Activated B cell treated with CpG ODN at 0.5 μM for 24 hours (primary cell): Measurements from ENCODE around the gene FXYD7. TPM values are rescaled to one million over a fixed set of nuclear protein-coding genes. Genes with fewer than 3 reads are reported as not detected.

Experiments
- ATAC-seq: fragments of 200-7000 bp; cut with Tn5 transposase; one replicate; pipeline ENCODE4 v1.10.0; 2021; ENCODE audit warnings: low read depth, mild to moderate bottlenecking, moderate library complexity
- CTCF ChIA-PET: fragments of 350-600 bp; sonication (Branson Sonifier 250); formaldehyde crosslinking; loops from one replicate; lab custom pipeline; 2021; ENCODE audit warnings: antibody characterized with exemption; lab: Charles Lee
- POLR2A ChIA-PET: fragments of 350-600 bp; sonication (Branson Sonifier 250); formaldehyde crosslinking; loops from one replicate; lab custom pipeline; 2021; ENCODE audit warnings: antibody characterized with exemption; lab: Charles Lee
- DNase-seq: peaks from one replicate; pipeline ENCODE4 v3.0.0; 2022
- H3K27ac Mint-ChIP-seq: one replicate; pipeline ENCODE4 v1.8.0; 2020; ENCODE audit warnings: mixed read lengths
- H3K27me3 Mint-ChIP-seq: one replicate; pipeline ENCODE4 v1.8.0; 2021; ENCODE audit warnings: mixed read lengths
- H3K36me3 Mint-ChIP-seq: one replicate; pipeline ENCODE4 v1.8.0; 2021; ENCODE audit warnings: low read depth, mixed read lengths
- H3K4me1 Mint-ChIP-seq: one replicate; pipeline ENCODE4 v1.8.0; 2021; ENCODE audit warnings: mixed read lengths
- H3K4me3 Mint-ChIP-seq: one replicate; pipeline ENCODE4 v1.8.0; 2020; ENCODE audit warnings: mild to moderate bottlenecking, mixed read lengths
- H3K9me3 Mint-ChIP-seq: one replicate; pipeline ENCODE4 v1.8.0; 2020; ENCODE audit warnings: mixed read lengths
- CTCF ChIP-seq: fragments of 200-600 bp; IDR thresholded peaks from one replicate; pipeline ENCODE4 v1.8.0; 2022; ENCODE audit warnings: antibody characterized with exemption, mild to moderate bottlenecking
- intact Hi-C: fragments of 100-400 bp; cut with micrococcal nuclease; formaldehyde crosslinking; loops from one replicate; pipeline ENCODE4 v1.15.1; 2024
- total RNA-seq: library from RNA; stranded (reverse); gene quantifications from 2 replicates; pipeline ENCODE4 v1.2.3, GENCODE V29; 2022

FXYD7 gene
- total RNA-seq, 1 donor from 2014 or later, result 3.0 TPM

DNA sequence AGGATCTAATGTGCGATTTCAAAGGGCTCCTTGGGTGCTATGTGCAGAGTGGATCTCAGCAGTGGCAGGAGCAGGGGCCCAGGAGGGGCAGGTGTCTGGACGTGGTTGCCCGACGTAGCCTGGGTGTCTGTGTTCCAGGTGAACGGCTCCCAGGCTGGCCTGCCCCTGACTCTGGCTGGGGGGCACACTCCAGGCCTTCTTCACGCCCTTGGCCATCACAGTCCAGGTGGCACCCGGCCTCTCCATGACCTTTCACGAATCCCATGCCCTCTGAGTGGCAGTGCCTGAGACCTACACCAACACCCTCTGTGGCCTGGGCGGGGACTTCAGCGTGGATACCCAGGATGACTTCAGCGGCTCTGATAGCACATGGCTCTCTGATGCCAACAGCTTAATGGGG, 38.7 kb upstream of the FXYD7 start:
- Mint-ChIP-seq H3K9me3 (no peaks in the 10 kb centered on the region), H3K36me3 (no peaks in the 10 kb centered on the region), H3K27me3 (peaks cover 5% of the 10 kb centered on the region), H3K4me1 (no peaks in the 10 kb centered on the region), H3K27ac (no peak overlapping the region), H3K4me3 (no peak overlapping the region)
- ChIA-PET CTCF (no interaction called here), POLR2A (no interaction called here)
- ATAC-seq (no peak), DNase-seq (no peak)
- intact Hi-C loops, result no loop called here
- TF ChIP-seq CTCF, result no peak

GRCh38 chr19:35105047-35105410, 38.0 kb upstream of the FXYD7 start:
- Mint-ChIP-seq H3K4me1 (no peaks in the 10 kb centered on the region), H3K27me3 (peaks cover 10% of the 10 kb centered on the region), H3K27ac (no peak overlapping the region), H3K9me3 (no peaks in the 10 kb centered on the region), H3K36me3 (no peaks in the 10 kb centered on the region), H3K4me3 (no peak overlapping the region)
- ChIA-PET CTCF (no interaction called here), POLR2A (no interaction called here)
- DNase-seq, result no peak
- TF ChIP-seq CTCF, result no peak
- no peak for ATAC-seq
- intact Hi-C loops, result no loop called here

DNA sequence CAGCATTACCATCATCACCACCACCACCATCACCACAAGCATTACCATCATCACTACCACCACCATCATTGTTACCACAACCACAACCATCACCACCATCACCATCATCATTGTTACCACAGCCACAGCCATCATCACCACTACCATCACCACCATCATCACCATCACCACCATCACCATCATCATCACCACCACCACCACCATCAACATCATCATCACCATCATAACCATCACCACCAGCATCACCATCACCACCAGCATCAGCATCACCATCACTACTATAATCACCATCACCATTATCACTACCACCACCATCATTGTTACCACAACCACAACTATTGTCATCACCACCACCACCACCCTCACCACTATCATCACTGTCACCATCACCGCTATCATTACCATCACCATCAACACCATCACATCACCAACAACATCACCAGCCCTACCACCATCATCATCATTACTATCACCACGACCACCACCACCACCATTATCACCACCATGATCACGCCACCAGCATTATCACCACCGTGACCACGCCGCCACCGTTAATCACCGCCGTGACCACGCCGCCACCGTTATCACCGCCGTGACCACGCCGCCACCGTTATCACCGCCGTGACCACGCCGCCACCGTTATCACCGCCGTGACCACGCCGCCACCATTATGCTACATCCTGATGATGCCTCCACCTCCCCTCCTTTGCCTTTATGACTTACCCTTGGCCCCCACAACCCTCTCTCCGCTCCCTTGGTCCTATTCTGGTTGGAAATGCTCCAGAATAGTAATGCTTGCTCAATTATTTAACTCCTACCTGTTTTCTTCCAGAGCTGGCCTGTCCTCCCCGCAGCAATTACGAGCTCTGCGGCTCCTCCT, 37.4 kb upstream of the FXYD7 start:
- DNase-seq (no peak), ATAC-seq (no peak)
- H3K4me1 Mint-ChIP-seq, result no peaks in the 10 kb centered on the region
- ChIA-PET CTCF (no interaction called here), POLR2A (no interaction called here)
- H3K9me3 Mint-ChIP-seq, result no peaks in the 10 kb centered on the region
- peaks cover 10% of the 10 kb centered on the region for H3K27me3 Mint-ChIP-seq
- H3K4me3 Mint-ChIP-seq, result no peak overlapping the region
- intact Hi-C loops, result no loop called here
- no peak for TF ChIP-seq CTCF
- H3K27ac Mint-ChIP-seq, result no peak overlapping the region
- no peaks in the 10 kb centered on the region for H3K36me3 Mint-ChIP-seq

GRCh38 chr19:35106291-35106583, 36.8 kb upstream of the FXYD7 start:
- ATAC-seq, result no peak
- no peak for TF ChIP-seq CTCF
- H3K27ac Mint-ChIP-seq, result no peak overlapping the region
- H3K36me3 Mint-ChIP-seq, result no peaks in the 10 kb centered on the region
- no peak overlapping the region for H3K4me3 Mint-ChIP-seq
- H3K9me3 Mint-ChIP-seq, result no peaks in the 10 kb centered on the region
- H3K4me1 Mint-ChIP-seq, result no peaks in the 10 kb centered on the region
- ChIA-PET CTCF (interaction anchor here (1.0 kb wide), 1 partner anchor 36 kb away, joined by 3 read pairs; no protein-coding TSS in a partner anchor), POLR2A (no interaction called here)
- H3K27me3 Mint-ChIP-seq, result peaks cover 10% of the 10 kb centered on the region
- DNase-seq, result no peak
- intact Hi-C loops, result no loop called here

GRCh38 chr19:35106898-35107541, 36.0 kb upstream of the FXYD7 start:
- TF ChIP-seq CTCF, result no peak
- Mint-ChIP-seq H3K27me3 (peaks cover 10% of the 10 kb centered on the region), H3K27ac (no peak overlapping the region), H3K4me3 (no peak overlapping the region), H3K36me3 (no peaks in the 10 kb centered on the region), H3K4me1 (no peaks in the 10 kb centered on the region), H3K9me3 (no peaks in the 10 kb centered on the region)
- POLR2A ChIA-PET, result no interaction called here
- ATAC-seq (no peak), DNase-seq (no peak)
- CTCF ChIA-PET, result interaction anchor here (1.0 kb wide), 1 partner anchor 37 kb away, joined by 3 read pairs; no protein-coding TSS in a partner anchor
- intact Hi-C loops, result no loop called here
